Activated gamma-delta T cell (primary cell): ENCODE measurements around the gene TAC3.
"Not testable (repeated sequence)": the region's sequence is repeated elsewhere in the genome, so short reads cannot be mapped to it uniquely, and the experiment has no call there.

Experiments used
- DNase-seq: peaks from one replicate; lab custom pipeline; 2025; lab: John Stamatoyannopoulos, UW

Gene TAC3

DNA sequence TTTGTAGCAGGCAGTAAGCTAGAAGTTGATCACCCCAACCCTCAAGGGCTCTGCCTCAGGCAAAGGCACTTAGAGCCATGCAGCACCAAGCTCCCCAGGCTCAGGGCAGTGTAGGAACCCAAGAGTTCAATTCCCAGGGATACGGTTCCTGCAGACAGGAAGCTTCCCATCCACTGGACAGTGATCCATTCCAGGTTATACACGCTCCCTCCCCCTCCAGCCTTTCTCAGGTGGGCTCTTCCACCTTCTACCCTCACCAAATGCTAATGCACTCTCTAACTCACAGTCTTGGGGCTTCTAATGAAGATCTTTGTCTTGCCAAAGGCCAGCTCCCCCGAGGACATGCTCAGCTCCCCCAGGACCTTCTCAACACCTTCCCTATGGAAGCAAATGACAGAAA is 20.9 kb upstream of the TAC3 start:
- DNase-seq = no peak

DNA sequence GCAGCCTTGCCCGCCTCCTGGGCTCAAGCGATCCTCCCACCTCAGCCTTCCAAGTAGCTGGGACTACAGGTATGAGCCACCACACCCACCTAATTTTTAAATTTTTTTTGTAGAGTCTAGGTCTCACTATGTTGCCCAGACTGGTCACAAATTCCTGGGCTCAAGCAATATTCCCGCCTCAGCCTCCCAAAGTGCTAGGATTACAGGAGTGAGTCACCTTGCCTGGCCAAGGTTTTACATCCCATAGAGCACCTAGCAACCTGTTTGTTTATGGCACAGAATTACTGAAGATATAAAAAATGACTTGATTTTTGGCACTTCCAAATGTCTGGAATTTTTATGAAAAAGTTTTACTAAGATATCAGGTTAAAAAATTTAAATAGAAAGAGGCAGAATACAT is 17.1 kb upstream of the TAC3 start:
- no peak for DNase-seq

DNA sequence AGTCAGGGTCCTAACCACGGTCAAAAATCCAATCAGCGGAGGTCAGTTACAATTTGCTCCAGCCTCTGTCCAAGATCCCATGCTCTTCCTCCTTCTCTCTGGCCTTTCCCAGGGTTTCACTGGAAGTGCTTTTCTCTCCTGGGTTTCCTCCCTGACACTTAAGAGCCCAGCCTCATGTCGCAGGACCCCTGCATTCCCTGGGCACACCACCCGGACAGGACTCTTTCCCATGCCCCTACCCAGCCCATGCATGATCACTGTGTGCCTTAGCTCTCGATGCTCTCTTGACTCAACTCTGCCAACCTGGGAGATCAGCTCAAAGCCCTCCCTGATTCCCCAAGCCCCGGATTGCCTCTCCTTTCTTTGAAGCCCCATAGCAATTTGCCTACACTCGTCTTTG is 15.5 kb upstream of the TAC3 start:
- no peak for DNase-seq

DNA sequence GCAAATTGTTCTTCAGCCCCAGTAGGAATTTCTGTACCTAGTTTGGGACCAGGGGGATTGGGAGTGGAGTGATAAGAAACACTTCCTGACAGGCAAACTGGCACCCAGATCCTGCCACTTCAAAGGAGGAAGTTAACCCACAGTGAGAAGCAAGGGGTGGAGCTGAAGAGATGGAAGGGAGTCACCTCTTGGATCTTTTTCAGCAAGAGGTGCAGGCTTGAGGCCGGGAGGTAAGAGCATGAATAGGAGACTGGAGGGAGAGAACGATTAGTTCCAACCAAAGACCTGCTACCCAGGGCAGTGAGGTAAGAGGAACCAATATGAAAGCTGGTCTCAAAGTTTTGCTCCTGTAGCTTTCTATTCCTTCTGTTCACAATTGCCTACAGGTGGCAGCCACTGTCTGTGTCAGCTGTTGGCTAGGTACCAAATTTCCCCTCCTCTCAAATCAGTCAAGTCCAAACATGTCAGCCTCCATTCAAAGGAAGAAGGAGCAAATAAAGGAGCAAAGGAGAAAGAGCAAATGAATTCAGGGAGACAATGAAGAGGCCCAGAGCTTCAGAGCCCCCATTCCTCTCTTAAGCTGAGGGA is 14.9 kb upstream of the TAC3 start:
- DNase-seq = no peak

DNA sequence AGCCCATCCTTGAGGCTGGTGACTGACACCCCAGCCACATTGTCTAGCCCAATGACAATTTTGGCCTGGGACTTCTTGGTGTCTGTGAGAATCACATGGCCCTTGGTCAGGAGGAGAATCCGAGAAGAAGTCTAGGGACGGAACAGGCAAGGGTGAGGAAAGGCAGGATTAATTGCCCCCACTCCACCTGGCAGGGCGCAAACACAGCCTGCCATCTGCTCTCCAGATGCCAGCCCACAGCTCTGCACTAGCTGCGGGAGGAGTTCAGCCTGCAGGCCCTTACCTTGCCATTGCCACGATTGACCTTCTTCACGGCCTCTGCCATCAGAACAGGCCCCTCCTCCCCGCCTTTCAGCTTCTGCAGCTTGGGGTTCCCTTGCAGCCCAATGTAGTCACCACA is 13.1 kb upstream of the TAC3 start:
- DNase-seq = no peak

DNA sequence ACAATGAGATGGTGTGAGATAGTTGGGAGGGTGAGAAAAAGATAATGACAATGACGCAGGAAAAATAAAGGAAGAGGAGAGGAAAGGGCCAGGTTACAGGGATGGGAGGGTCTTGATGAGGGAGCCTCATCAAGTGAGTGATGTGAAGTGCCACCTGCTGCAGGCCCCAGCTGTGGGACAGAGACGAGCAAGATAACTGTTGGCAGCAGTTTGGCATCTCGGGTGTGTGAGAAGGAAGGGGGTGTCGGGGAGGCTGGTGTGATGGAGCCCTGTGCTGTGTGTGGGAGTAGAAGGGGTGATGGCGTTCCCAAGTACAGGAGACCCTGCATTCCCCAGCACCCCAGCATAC is 11.4 kb upstream of the TAC3 start:
- no peak for DNase-seq

DNA sequence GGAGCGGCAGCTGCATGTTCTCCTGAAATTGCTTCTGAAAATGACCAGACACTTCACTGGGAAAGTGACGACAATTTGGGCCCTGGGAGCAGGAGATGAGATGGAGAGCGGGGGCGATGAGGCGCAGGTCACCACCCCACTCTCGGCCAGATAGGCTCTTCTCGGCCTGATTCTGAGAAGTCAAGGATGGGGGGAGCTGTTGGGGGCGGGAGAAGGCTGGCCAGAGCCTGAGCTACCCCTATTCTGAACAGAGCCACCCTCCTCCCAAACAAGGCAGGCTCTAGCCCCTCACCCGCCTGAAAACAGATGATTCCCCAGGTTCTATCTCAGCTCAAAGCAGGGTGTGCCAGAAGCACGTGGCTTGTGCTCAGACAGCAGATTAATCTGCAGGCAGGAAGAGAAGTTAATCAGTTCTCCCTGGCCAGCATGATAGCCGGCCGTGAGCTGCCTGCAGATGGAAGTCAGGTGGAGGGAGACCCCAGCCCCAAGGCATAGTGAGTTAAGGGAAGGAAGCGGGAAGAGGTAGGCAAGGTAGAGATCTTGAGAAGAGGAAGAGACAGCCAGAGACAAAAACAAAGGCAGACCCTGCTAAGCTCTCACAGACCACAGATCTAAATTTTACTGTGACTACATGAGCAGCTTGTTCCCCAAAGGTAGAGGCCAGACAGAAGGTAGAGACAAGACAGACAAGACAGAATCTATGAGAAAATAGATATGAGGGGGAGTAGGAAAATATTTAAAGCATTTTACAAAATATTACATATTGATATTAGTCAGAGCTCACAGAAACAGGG is 10.9 kb upstream of the TAC3 start:
- no peak for DNase-seq

DNA sequence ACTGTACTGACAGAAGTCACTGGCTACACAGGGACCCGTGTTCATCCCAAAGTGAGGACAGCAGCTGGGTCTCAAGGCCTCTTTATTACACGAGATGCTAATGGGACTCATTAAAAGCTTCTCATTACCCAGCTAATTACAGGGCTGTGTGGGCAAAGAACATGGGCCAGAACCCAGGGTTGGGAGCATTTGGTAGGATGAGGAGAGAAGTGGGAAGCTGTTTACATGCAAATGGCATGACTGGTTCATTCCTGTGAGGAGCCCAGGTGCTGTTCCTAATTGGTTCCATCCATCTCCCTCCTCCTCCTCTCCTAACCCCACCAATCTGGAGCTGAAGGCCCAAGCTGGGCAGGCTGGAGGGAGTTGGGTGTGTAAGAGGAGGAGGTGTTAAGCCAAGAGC is 8.9 kb upstream of the TAC3 start:
- DNase-seq = no peak

DNA sequence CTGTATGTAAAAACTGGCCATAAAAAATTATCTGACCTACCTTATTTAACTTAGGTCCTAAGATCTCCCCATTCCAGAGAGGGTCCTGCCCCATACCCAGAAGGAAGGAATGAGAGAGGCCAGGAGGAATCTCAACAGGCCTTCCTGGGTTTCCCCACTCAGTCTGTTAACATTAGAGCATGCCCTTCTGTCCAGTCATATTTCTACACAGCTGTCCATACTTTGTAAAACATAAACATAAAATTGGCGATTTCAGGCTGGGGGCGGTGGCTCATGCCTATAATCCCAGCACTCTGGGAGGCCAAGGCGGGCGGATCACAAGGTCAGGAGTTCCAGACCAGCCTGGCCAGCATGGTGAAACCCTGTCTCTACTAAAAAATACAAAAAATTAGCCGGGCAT is 6.0 kb upstream of the TAC3 start:
- not testable (repeated sequence) for DNase-seq

DNA sequence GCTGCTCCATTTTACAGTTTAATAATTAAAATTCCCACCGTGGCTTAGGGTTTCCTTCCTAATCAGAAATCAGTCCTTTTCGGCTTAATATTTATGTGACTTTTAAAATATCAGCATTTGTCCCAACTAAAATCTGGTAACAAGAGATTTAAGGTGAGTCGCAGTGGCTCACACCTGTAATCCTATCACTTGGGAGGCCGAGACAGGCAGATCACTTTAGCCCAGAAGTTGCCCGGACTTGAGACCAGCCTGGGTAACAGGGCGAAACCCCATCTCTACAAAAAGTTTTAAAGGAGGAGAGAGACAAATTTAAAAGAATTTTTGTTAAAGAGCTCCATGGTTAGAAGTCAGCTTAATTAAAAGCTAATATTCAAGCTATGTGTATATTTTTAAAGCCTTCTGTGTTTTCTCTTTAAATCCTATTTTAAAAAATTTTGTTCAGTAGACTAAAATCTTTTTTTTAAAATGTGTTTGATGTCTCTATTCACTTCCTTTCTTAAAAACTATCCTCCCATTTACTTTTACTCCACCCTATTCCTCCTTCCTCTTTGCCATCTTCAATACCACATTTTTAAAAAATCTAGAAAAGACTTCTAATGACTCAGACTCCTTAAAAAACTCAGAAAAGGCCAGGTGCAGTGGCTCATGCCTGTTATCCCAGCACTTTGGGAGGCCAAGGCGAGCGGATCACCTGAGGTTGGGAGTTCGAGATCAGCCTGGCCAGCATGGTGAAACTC is 3.8 kb upstream of the TAC3 start:
- no peak for DNase-seq

DNA sequence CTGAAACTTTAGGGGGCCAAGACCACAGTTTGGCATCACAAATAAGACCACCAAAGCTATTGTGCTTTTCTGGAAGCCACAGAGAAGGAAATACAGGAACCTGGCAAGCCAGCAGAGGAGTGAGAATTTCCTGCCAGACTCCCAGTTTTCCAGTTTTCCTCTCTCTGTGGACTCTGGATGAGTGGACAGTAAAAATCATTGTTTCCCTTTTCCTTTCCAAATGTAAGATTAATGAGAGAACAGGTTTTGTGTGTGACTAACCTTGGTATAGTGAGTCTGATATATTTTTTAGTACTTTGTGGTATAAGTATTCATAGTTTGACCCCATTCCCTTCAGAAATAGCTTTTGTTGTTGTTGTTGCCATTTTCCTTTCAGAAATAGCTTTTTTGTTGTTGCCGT is 2.6 kb upstream of the TAC3 start:
- DNase-seq = no peak

DNA sequence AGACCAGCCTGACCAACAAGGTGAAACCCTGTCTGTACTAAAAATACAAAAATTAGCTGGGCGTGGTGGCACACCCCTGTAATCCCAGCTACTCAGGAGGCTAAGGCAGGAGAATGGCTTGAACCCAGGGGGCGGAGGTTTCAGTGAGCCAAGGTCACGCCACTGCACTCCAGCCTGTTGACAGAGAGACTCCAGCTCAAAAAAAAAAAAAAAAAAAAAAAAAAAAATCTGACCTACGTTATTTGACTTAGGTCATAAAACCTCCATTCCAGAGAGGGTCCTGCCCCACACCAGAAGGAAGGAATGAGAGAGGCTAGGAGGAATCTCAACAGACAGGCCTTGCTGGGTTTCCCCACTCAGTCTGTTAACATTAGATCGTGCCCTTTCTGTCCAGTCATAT is 2.0 kb upstream of the TAC3 start:
- DNase-seq = not testable (repeated sequence)

DNA sequence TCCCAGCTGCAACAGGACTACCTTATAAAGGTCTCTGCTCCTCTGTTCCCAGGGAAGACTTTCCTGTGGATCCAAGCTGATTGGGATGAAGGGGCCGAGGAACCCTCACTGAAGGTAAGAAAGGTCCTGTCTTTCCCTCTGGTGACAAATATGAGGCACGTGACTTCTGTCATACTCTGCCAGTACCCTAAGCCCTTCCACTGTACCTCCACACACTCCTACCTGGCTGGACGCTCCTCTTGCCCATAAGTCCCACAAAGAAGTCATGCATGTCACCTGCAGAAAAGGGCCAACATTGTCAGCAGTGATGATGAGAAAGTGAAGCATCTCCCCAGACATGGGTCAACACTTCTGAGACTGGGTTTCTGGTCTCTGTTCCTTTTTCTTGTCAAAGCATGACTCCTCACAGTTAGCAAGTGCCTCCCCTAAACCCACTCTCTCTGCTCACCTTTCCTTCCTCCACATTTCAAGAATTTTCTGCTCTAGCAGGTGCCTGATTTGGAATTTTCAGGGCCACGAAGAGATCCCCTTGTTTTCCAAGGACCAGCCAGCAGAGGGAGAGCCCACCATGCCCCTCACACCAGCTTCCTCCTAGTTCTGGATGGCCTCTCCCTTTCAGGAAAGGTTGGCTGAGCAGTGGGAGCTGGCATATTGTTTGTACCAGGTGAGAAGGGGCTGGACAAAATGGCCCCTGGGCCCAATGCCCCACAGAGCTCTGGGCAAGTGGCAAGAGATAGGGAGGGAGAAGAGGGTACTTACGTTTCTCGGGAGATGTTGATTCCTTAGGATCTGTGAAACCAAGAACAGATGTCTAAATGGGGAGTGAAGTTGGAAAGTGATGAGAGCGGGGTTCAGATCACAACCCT is 3.5 kb downstream of the TAC3 start:
- no peak for DNase-seq

DNA sequence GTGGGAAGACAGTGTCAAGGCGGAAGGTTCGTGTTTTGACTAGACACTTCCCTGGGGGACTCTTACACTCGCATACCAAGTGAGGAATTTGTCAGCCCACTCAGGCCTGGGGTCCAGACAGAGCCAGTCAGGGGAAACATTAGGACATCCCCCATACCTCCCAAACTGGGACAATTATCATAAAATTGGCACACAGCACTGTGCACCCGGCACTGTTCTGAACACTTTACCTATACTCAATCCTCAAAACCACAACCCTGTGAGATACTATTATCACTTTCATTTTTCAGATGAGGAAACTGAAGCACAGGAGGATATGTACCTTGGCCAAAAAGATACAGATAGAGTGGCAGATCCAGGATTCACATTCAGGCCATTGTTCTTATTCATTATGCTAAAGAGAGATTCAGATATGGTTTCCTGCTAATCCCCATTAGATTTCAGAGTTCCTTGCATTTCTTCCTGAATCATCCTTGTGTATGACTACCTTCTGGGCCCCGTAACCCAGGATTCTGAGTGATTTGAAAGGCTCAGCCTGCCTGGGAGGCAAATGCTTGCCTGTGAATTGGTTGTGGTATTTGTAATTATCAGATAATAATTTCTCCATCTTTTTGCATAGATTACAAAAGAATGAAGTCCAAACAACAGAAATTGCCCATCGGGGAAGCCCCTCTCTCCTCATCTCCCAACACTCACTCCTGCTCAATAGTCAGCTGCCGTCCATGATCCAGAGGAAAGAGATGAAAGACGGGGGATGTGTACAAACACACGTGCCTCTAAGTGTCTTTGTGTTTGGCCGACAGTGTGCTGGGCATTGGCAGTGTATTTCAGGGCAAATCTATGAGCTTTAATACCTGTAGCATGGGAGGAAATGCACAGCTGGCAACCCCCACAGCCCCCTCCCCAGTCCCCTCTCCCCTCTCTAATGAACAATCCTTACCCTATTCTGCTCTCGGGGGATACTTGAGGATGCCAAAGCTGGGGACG is 4.6 kb downstream of the TAC3 start:
- no peak for DNase-seq

DNA sequence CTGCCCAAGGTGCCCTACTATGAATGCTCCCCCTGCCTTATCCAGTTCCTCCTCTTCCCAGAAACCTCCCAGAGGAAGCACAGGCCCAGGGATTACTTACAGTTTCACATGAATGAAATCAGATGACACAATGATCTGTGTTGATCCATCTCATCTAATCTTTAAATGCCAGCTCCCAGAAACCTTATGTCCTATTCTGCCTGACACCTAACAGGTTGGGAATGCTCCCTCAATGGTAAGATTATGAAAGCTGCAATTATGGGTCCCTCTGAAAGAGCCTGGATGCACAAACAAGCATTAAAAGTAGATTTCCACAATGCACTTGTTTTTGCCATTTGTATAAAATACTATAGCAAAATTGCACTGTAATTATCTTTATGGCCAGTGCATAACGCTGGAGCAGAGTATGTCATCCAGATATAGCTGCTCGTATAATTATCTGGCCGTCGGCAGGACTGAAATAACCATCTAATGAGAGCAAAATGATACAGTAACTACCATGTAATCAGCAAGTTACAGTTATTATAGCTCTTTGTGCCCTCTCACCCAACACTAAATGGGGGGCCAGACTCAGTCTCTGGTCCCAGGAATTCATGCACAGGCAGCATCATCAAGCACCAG is 5.6 kb downstream of the TAC3 start:
- DNase-seq = no peak

DNA sequence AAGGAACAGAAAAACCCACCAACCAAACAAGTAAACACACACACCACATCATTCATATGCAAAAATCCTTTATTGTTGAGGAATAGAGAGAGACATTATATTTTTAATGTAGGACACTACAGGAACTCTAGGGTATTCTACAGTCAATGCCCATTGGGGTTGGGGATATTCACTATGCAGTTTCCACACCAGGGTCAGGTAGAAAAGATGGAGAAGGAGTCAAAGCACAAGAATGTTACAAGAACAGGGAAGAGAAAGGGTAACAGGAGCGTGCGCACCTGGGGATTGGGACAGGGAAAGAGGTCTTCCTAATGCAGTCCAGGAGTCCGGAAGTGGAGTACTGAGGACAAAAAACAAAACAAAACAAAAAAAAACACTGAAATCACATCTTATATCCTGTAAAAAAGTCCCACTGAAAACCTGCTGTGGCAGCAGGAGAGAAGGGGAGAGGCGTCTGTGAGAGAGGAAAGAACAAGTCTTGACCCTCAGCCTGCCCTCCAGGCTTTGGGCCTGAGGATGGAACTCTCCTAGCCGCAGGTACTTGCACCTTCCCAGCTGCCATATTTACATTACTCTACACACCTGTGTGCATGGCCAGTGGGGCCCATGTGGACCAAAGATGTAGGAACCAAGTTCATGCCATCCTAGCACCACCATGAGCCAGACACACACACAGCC is 6.2 kb downstream of the TAC3 start:
- no peak for DNase-seq

DNA sequence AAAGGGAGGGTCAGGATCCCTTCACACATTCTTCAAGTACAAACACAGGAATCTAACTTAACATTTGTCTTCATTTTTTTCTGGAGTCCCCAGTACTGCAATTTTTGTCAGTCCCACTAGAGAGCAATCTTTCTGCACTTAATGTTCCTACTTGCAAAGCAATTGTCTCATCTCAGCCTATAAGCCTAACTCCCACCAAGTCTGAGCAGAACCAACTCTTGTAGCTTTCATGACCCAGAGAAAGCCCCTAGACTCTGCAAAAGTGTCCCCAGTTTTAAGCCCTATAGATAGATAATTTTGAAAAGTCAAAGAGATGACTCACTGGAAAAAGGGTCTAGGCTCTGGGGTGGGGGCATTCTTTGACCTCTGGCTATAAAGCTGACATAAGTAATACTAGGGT is 8.2 kb downstream of the TAC3 start:
- no peak for DNase-seq

DNA sequence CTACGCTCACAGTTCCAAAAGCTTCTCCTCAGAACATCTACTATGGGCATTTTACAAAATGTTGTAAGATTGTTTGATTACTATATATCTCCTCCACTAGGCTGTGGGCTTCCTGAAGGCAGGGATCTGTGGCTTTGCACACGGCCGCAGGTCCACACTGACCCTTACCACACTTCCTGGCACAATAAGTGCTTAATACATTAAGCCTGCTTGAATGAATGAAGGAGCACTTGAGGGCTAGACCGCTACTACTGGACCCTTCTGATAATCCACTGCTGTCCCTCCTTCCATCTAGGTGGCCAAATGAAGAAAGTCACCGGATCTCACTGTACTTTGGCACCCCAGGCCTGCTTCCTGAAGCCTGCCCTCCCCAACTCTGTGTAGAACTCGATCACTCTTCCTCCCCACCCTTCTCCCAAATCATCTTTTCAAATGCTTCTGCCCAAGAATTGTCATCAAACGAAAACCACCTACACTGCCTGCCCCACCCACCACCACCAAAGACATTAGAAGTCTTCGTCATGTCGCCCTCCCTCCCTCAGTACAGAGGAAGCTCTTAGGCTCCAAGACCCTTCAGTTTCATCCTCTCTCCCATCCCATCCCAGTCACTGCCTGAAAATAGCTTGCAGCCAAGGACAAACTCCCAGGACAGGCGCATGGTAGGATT is 9.4 kb downstream of the TAC3 start:
- DNase-seq = no peak

DNA sequence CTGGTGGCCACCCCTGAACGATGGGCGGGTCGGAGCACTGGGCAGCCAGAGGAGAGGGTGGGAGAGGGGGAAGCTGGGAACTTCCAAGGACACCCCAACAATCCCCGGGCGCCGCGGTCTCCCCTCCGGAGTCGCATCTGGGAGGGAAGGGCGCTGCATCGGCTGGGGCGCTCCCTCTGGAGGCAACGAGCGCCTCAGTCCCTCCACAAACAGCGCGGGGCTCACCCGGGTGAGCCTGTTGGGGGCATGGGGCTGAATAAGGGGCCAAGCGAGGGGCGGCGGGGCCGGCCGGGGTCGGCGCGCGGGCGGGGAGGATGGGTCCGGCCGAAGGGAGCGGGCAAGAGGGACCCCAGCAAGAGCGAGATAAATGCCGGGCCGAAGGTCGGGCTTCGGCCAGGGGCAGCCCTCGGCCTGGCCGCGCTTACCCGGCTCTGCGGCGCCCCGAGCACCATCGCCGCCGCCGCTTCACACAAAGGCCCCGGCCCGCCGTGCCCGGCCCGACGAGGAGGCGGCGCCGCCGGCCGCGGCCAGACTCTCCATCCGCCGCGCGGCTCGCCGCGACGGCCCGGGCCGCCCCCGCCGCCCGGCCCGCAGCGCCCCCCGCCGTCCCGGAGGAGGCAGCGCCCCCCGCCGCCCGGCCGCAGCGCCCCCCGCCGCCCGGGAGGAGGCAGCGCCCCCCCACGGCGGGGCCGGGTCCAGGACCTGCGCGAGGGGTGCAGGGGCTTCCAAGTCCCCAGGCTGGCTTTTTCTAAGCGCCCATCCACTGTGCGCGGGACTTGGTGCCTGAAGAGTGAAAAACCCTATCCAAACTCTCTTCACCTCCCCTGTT is 10.1 kb downstream of the TAC3 start, which contains the start of gene ZBTB39:
Gene ZBTB39, minus strand, starts transcription at position 567 of the 829 bp plus-strand sequence. CDS start 1,629 bp downstream, outside the sequence.
- DNase-seq = peak; percentile 60
